Ascending aorta (tissue), 2 donors: ENCODE data around the gene SERPINA1. TPM values are rescaled to one million over a fixed set of nuclear protein-coding genes. Genes with fewer than 3 reads are reported as not detected.

Experiments used
- DNase-seq, 2 donors: peaks; one replicate each; pipeline ENCODE4 v3.0.0-alpha.2; 2019; ENCODE audit warnings: low spot score in 2 of 2
- H3K27ac ChIP-seq, 2 donors: fragments of 200-600 bp; sonication (generic); one replicate each; pipeline ENCODE4 v1.5.1; 2016 to 2017; ENCODE audit warnings: mild to moderate bottlenecking in 1 of 2
- H3K27me3 ChIP-seq: fragments of 200-600 bp; sonication (generic); one replicate; pipeline ENCODE4 v1.5.1; 2017
- H3K36me3 ChIP-seq, 2 donors: fragments of 200-600 bp; sonication (generic); one replicate each; pipeline ENCODE4 v1.5.1; 2016
- H3K4me1 ChIP-seq, 2 donors: fragments of 200-600 bp; sonication (generic); one replicate each; pipeline ENCODE4 v1.5.1; 2016 to 2017; ENCODE audit warnings: mild to moderate bottlenecking in 1 of 2
- H3K4me3 ChIP-seq, 2 donors: fragments of 200-600 bp; sonication (generic); one replicate each; pipeline ENCODE4 v1.5.1; 2016 to 2017; ENCODE audit warnings: mild to moderate bottlenecking in 1 of 2
- H3K9me3 ChIP-seq, 2 donors: fragments of 200-600 bp; sonication (generic); one replicate each; pipeline ENCODE4 v1.5.1; 2016
- intact Hi-C: fragments of 100-400 bp; cut with DNase I; formaldehyde crosslinking; loops from one replicate; pipeline ENCODE4 v1.15.1; 2023
- total RNA-seq: library from RNA; depleted of rRNA; stranded (reverse); fragments of >200 nt; gene quantifications from one replicate; pipeline ENCODE4 v1.1.0, GENCODE V29; 2016
- TF ChIP-seq, protein P1 (sequence below), 3 experiments: fragments of 200-600 bp in 2 of 3; fragments of 450-650 bp in 1 of 3; sonication (generic) in 2 of 3; IDR thresholded peaks; one replicate each; pipeline ENCODE4 v1.5.1; 2016 to 2019; ENCODE audit warnings: antibody characterized with exemption in 3 of 3, mild to moderate bottlenecking in 1 of 3, moderate library complexity in 1 of 3

SERPINA1 gene
- total RNA-seq, 1 donor from 2014 or later, result 34.3 TPM

DNA sequence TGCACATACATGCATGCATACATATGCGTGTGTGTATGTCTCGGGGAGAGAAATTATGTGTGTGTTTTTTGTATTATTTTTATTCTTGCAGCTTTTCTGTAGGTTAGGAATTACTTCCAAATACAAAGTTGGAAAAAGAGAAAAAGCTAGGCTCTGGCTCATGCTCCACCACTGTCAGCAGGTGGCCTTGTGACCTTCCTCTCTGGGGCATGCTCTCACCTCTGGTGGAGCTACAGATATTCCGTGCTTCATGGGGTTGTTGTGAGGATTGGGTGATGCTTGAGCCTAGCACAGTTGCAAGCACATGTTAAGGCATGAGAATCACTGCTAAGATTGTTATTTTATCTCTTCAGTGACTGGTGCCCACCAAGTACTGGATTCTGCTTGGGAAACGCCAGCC lies 58.5 kb downstream of the SERPINA1 start:
- Histone ChIP-seq H3K4me1 (no peaks in the 10 kb centered on the region), H3K27me3 (no peaks in the 10 kb centered on the region), H3K4me3 (no peak overlapping the region), H3K9me3 (no peaks in the 10 kb centered on the region), H3K36me3 (no peaks in the 10 kb centered on the region), H3K27ac (no peak overlapping the region)
- intact Hi-C loops, result no loop called here
- no peak for DNase-seq
- TF ChIP-seq, protein P1, sequence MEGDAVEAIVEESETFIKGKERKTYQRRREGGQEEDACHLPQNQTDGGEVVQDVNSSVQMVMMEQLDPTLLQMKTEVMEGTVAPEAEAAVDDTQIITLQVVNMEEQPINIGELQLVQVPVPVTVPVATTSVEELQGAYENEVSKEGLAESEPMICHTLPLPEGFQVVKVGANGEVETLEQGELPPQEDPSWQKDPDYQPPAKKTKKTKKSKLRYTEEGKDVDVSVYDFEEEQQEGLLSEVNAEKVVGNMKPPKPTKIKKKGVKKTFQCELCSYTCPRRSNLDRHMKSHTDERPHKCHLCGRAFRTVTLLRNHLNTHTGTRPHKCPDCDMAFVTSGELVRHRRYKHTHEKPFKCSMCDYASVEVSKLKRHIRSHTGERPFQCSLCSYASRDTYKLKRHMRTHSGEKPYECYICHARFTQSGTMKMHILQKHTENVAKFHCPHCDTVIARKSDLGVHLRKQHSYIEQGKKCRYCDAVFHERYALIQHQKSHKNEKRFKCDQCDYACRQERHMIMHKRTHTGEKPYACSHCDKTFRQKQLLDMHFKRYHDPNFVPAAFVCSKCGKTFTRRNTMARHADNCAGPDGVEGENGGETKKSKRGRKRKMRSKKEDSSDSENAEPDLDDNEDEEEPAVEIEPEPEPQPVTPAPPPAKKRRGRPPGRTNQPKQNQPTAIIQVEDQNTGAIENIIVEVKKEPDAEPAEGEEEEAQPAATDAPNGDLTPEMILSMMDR (IDR thresholded peaks at IDR 0.05), result no peak

- Histone ChIP-seq H3K27ac (no peak overlapping the region), H3K4me3 (no peak overlapping the region), H3K36me3 (no peaks in the 10 kb centered on the region), H3K4me1 (no peaks in the 10 kb centered on the region), H3K9me3 (no peaks in the 10 kb centered on the region), H3K27me3 (no peaks in the 10 kb centered on the region)
- DNase-seq, result no peak
- intact Hi-C loops, result no loop called here
- TF ChIP-seq, protein P1 (IDR thresholded peaks at IDR 0.05), result no peak
Observed at GRCh38 chr14:94328196-94328595, 60.2 kb downstream of the SERPINA1 start.

Other genes with a start within 250 kb of the SERPINA1 start
- not detected for gene PPP4R4, start 214.3 kb downstream of the SERPINA1 start, total RNA-seq
- not detected for gene SERPINA10, start 95.3 kb downstream of the SERPINA1 start, total RNA-seq
- gene SERPINA6, start 65.3 kb downstream of the SERPINA1 start, total RNA-seq, result not detected
- not detected for gene SERPINA2, start 21.9 kb downstream of the SERPINA1 start, total RNA-seq
- not detected for gene SERPINA11, start 64.2 kb upstream of the SERPINA1 start, total RNA-seq
- not detected for gene SERPINA9, start 87.6 kb upstream of the SERPINA1 start, total RNA-seq
- gene SERPINA12, start 120.9 kb upstream of the SERPINA1 start, total RNA-seq, result not detected
- gene SERPINA4, start 172.8 kb upstream of the SERPINA1 start, total RNA-seq, result not detected
- 4.3 TPM for gene SERPINA5, start 192.8 kb upstream of the SERPINA1 start, total RNA-seq
- gene SERPINA3, start 223.8 kb upstream of the SERPINA1 start, total RNA-seq, result 207 TPM